ENCODE results near the gene ZNF618.

DNA sequence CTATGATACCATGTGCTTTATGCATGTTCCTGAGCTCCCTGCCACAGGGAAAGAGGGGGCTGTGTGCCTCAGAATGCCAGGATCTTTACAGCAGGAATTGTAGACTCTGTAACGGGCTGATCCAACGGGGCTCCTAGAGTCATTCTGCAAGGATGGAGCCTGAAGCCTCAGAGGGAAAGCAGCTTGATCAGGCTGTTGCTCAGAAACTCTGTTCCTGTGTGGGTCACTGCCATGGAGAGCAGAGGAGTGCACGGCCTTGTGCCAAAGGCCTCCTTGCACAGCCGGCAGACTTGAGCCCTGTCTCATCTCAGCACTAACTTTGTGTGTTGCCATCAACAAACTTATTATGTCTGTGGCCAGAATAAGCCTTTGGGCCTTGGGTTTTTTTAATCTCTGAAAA is 150.2 kb downstream of the ZNF618 start:
- TF ChIP-seq EP300 (IDR thresholded peaks at IDR 0.05) (no peak), POLR2AphosphoS5 (IDR thresholded peaks at IDR 0.05) (no peak)
- TF ChIP-seq, protein P1, sequence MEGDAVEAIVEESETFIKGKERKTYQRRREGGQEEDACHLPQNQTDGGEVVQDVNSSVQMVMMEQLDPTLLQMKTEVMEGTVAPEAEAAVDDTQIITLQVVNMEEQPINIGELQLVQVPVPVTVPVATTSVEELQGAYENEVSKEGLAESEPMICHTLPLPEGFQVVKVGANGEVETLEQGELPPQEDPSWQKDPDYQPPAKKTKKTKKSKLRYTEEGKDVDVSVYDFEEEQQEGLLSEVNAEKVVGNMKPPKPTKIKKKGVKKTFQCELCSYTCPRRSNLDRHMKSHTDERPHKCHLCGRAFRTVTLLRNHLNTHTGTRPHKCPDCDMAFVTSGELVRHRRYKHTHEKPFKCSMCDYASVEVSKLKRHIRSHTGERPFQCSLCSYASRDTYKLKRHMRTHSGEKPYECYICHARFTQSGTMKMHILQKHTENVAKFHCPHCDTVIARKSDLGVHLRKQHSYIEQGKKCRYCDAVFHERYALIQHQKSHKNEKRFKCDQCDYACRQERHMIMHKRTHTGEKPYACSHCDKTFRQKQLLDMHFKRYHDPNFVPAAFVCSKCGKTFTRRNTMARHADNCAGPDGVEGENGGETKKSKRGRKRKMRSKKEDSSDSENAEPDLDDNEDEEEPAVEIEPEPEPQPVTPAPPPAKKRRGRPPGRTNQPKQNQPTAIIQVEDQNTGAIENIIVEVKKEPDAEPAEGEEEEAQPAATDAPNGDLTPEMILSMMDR (IDR thresholded peaks at IDR 0.05): no peak
